ENCODE measurements around the gene RPS6KB2.

The RPS6KB2 gene

GRCh38 chr11:67428052-67429001, at the start of gene RPS6KB2:
RPS6KB2 (plus strand) TSS chr11:67428494; CDS start chr11:67428546, 52 bp downstream.
- peak; percentile 100 for DNase-seq (ENCODE audit: low read depth)

GRCh38 chr11:67378544-67378943, 49.8 kb upstream of the RPS6KB2 start:
- DNase-seq (ENCODE audit: low read depth), result no peak

- DNase-seq (ENCODE audit: low read depth), result no peak
These were observed 48.9 kb upstream of the RPS6KB2 start for GRCh38 chr11:67379061-67380058.

- DNase-seq (ENCODE audit: low read depth), result no peak
These were observed 46.9 kb upstream of the RPS6KB2 start for GRCh38 chr11:67381244-67381972.

- DNase-seq (ENCODE audit: low read depth), result peak; percentile 63
These were observed 45.8 kb upstream of the RPS6KB2 start for GRCh38 chr11:67382276-67383136.

GRCh38 chr11:67384851-67385366, 43.4 kb upstream of the RPS6KB2 start:
- DNase-seq (ENCODE audit: low read depth), result no peak

GRCh38 chr11:67387069-67387468, 41.2 kb upstream of the RPS6KB2 start:
- no peak for DNase-seq (ENCODE audit: low read depth)

GRCh38 chr11:67387518-67387917, 40.8 kb upstream of the RPS6KB2 start:
- no peak for DNase-seq (ENCODE audit: low read depth)

- DNase-seq (ENCODE audit: low read depth), result no peak
These were observed 38.8 kb upstream of the RPS6KB2 start for GRCh38 chr11:67389477-67389876.

GRCh38 chr11:67390947-67391303, 37.4 kb upstream of the RPS6KB2 start:
- no peak for DNase-seq (ENCODE audit: low read depth)

- peak; percentile 87 for DNase-seq (ENCODE audit: low read depth)
These were observed 36.8 kb upstream of the RPS6KB2 start, which contains the start of gene RAD9A for GRCh38 chr11:67391304-67392182. RAD9A (plus strand) TSS chr11:67391986; CDS start chr11:67392045, 59 bp downstream.

- no peak for DNase-seq (ENCODE audit: low read depth)
These were observed 36.0 kb upstream of the RPS6KB2 start for GRCh38 chr11:67392183-67392715.

- no peak for DNase-seq (ENCODE audit: low read depth)
These were observed 34.9 kb upstream of the RPS6KB2 start for GRCh38 chr11:67393437-67393836.

GRCh38 chr11:67393990-67394389, 34.3 kb upstream of the RPS6KB2 start:
- DNase-seq (ENCODE audit: low read depth), result no peak

- DNase-seq (ENCODE audit: low read depth), result no peak
These were observed 32.6 kb upstream of the RPS6KB2 start for GRCh38 chr11:67395555-67396258.

GRCh38 chr11:67396259-67396581, 32.1 kb upstream of the RPS6KB2 start:
- no peak for DNase-seq (ENCODE audit: low read depth)

GRCh38 chr11:67396587-67397389, 31.5 kb upstream of the RPS6KB2 start:
- DNase-seq (ENCODE audit: low read depth), result no peak

GRCh38 chr11:67397536-67397935, 30.8 kb upstream of the RPS6KB2 start:
- DNase-seq (ENCODE audit: low read depth), result no peak

Data from stimulated activated CD8-positive, alpha-beta memory T cell treated with anti-CD3 and anti-CD28 coated beads, Interleukin-7, amount 100 ng/mL, for 24 hours (primary cell).